GM19239 (cell line): ENCODE measurements around the gene CUEDC1.
A peak's percentile ranks its signal among the peaks of the same experiment; 100 is the strongest.
"Not testable (repeated sequence)": the region's sequence is repeated elsewhere in the genome, so short reads cannot be mapped to it uniquely, and the experiment has no call there.

Source experiments
- DNase-seq: peaks from one replicate; pipeline ENCODE4 v3.0.0; 2011; ENCODE audit warnings: low spot score; ENCODE audit not compliant: insufficient read length
- FAIRE-seq: peaks from 2 replicates; lab custom pipeline; 2011; peaks lifted over from hg19 to GRCh38; lab: Jason Lieb, UNC

Gene CUEDC1

DNA sequence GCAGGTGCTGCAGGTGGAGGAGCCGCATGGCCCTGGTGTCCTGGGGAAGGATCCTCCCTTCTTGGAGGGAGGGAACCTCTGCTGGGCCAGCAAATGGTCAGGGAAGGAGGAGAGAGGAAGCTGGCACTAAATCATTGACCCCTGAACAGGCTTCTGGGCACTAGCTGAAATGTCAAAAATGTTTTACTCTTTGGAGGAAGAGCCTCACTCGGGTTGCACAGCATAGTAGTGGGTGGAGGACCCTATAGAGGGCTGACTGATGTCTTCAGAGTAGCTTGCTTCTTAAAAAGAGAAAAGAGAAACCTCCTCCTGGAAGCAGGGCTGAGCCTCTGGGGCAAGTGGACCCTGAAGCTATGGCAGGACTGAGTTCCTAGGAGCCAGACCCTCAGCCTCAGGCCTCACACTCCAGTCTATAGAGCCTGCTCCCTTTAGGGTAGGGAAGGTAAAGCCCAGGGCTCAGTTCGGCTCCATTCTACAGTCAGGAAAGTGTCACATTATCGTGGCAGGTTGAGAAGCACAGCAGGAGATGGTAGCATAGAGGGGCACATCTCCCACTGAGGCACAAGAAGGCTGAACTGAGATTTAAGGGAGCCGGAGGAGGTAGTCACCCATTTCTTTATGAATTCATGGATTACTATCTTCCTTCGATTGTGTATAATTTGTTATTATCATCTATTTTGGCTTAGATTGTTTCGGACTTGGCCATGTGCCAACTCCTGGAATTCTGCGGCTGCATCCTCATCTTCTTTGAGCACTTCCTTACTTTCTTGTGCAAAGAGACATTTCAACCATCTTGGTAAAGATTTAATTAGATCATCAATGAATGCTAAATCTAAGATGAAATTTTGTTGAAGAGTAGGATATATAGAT is 7.3 kb upstream of the CUEDC1 start:
- FAIRE-seq: no peak

DNA sequence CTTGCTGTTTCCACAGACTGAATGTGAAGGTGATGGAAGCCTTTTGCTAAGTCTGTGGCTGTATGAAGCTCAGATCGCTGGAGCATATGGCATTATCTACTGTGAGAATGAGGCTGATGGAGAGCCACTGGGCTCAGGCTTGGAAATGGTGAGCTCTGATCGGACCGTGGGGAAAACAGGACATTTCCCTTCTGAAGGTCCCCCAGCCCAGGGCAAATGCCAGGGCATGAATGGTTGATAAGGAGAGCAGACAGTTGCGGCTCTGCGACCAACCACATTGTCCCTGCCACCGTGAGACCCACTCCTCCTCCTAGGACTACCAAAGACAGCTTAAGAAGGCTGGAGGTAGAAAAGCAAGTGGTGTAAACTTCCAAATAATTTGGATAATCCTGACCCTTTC is 4.7 kb upstream of the CUEDC1 start:
- DNase-seq (no peak), FAIRE-seq (no peak)

More for the DNA sequence above, 7.3 kb upstream of the CUEDC1 start:
- no peak for DNase-seq

DNA sequence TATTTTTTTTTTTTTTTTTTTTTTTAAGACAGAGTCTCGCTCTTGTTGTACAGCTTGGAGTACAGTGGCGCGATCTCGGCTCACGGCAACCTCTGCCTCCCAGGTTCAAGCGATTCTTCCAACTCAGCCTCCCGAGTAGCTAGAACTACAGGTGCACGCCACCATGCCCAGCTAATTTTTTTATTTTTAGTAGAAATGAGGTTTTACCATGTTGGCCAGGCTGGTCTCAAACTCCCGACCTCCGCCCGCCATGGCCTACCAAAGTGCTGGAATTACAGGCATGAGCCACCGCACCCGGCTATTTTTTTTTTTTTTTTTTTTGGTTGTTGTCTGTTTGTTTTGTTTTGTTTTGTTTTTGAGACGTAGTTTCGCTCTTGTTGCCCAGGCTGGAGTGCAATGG is 3.2 kb upstream of the CUEDC1 start:
- DNase-seq, FAIRE-seq: not testable (repeated sequence)

DNA sequence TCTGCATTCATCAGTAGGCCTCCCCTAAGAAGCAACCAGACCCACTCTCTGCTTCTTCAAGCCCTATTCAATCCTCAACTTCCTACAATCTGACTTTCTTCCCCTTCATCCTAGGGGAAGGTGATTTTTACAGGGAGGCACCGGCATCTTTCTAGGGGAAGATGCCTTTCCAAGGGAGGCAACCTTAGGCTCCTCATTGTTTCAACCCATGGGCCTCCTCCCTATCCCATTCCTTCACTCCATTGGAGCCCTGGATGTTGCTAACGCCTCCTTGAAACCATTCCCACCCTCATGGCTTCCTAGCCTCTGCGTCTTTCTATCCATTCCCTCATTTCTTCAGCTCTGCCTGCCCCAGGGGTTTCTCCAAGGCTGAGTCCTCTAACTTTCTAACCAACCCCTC is 2.7 kb upstream of the CUEDC1 start:
- FAIRE-seq (no peak), DNase-seq (no peak)

DNA sequence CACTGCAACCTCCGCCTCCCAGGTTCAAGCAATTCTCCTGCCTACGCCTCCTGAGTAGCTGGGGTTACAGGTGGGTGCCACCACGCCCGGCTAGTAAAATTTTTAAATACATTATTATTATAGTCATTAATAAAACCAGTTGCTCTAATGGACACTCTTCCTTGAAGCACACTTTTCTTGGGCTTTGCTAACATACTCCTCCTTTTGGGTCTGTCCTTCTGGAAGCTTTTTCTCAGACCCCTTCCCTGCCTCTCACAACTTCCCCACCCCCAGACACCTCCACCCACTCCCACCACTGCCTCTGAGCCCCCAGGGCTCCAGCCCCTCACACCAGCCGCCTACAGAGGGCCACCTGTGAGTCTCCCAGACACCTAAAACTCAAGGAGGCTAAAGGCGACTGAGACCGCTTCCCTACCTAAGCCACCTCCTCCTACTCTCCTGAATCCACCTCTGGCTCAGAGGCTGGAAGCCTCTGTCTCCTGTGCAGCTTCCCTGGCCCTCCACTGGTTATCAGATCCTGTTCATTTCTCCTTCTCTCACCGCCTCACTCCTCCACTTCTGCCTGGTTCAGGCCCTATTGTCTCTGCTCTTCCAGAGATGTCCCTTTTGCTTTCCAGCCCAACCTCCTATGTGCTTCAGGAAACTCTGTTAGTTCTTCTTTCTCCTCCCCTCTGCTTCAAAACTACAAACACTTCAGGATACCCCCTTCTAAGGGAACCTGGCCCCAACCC is 2.1 kb upstream of the CUEDC1 start:
- DNase-seq: no peak
- FAIRE-seq: no peak

DNA sequence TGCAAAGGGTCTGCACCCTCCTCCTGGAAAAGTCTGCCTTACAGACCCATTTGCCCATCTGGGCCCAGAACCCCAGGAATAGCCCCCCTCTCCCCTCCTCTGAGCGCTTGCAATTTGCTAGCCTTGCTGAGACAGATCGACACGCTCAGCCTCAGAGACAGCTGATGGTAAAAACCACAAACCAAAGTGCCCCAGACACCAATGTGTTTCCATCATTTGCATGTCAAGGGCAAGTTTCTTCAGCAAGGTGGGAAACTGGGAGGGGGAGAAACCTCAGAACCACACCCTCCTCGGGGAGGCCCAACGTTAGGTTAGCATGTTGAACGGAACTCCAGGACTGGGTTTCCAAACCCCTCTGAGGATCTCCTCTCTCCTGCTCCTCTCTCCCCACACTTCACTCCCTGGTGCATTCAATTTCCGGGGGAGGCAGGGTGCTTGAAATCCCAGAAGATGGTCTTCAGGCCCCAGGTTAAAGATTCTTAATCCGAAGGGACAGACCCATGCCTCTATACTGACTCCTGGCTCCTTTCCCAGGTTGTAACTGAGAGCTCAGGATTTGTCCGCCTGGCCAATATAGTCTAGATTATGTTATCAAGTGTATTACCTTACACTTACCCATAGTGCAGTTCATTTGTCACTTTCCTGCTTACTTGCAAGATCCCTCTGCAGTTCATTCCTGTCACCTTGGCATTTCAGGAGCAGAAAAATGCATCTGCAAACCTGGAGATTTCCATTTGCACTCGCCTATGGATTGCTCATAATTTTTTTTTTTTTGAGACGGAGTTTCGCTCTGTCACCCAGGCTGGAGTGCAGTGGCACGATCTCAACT is 1.3 kb upstream of the CUEDC1 start:
- peak; percentile 99 for FAIRE-seq
- peak; percentile 81 for DNase-seq

DNA sequence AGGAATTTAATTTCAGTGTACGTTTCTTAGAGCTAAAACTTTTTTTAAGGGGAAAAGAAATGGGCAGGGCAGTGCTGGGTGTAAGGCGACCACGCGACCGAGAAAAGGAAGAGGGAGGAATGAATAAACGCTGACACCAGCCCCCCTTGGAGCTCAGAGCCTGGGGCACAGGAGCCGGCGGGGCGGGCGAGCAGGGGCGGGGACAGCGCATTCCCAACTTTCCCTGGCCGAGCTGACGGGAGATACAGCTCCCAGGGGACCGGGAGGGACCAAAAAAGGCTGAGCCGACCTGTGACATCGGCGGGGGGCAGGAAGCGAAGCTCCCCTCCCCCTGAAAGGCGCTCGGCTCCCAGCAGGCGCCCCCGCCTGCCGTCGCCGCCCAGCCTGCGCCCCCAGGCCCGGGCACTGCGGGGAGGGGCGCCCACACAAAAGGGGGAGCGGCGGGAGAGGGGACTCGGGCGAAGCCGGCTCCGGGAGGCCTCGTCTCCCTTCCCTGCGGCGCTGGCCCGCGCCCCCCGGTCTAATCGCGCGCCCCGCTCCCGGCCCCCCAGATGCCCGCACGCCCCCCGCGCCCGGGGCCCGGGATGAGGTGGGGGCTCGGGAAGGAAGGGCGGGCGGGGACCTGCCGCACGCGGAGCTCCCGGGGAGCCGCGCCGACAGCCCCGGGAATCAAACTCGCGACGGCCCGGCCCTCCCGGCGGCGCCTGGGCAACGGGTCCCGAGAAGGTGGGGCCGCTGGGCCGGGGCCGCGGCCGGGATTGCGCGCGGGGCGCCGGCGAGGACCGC is 622 bp downstream of the CUEDC1 start:
- DNase-seq (no peak), FAIRE-seq (no peak)

DNA sequence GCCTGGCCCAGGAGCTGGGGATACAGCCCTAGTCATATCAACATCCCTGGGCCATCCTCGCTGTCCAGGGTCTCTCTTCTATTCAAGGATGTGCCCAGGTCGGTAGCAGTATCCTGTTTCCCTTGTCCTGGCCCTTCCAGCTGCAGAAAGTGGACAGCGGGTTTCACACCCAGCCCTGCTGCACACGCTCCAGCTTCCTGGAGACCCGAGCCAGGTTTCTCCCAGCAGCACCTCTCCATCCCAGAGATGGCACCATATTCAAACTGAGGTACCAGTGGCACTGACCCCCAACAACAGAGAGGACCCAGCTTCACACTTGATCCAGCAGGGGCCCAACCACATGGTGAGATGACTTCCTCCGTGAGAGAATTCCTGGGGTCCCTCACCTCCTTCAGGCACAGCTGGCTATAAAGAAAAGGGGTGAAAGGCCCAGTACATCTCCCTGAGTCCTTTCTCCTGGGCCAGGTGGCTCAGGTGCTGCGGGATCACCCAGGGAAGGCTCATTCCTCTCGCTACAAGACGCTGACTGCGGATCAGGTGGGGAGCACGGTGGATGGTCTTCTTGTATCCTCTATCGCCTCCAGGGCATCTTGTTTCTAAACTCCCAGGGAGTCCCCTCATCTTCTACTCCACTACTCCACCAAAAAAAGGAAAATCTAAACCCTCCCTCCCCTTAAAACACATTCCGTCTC is 1.4 kb downstream of the CUEDC1 start:
- FAIRE-seq: no peak
- DNase-seq: no peak

DNA sequence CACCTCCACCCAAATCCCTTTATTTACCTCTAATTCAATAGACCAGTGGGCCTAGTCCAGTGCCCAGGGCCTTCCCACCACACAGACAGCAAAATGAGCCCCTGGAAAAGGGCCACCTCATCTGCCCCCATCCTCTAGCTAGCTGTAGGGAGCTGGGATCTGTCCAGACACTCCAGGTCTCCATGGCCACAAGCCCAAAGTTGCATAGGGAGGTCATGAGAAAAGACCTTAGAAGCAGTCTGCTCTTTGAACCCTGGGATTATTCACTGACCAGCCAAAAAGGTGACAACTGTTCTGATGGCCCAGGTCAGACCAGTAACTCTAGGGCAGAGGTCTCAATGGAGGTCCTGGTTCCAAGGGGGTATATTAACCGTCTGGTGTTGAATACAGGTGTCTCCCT is 2.0 kb downstream of the CUEDC1 start:
- DNase-seq: no peak
- no peak for FAIRE-seq

DNA sequence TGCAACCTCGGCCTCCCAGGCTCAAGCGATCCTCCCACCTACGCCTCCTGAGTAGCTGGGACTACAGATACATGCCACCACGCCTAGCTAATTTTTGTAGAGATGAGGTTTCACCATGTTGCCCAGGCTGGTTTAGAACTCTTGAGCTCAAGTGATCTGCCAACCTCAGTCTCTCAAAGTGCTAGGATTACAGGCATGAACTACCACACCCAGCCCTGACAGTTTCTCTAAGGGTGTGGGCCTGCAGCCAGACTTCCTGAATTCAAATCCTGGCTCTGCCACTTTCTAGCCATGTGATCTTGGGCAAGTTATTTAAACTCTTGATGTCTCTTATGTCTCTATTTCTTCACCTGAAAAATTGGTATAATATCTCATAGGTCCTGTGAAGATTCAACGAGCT is 5.6 kb downstream of the CUEDC1 start:
- DNase-seq: no peak
- FAIRE-seq: no peak

DNA sequence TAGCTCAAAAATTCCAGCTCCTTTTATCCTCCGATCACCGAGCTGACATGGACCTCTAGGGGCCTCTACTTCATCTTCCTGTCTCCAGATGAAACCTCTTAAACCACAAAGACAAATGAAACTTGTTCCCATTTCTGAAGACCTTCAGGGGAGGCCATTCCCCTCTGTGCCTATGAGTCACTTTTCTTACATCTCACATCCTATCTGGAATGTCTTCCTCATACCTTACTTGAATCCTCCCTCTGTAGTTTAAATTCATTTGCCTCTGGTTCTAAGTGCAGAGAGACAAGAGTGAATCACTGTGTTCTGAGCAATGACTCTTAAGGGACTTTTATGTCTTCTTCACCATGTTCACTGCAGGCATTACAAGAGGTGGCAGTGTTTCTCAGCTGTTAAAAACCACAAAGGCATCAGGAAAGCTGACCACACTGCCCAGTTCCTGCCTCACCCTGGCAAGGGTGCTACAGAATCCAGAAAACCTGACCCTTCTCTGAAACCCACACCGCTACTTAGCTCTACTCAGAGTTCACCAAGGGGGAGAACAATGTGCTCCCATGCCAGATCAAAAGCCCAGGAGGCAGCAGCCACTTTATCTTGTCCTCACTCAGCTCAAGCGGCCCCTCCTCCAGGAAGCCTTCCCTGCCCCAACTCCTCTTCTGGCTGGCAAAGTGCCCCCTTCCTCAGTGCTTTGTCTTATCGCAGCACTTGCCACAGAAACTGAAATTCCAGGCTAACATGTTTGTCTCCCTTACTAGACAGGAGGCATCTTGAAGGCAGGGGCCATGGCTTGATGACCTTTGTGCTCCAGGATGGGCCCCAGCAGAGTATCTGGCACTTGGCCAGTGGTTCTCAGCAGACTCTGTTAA is 6.4 kb downstream of the CUEDC1 start:
- DNase-seq: no peak
- no peak for FAIRE-seq

DNA sequence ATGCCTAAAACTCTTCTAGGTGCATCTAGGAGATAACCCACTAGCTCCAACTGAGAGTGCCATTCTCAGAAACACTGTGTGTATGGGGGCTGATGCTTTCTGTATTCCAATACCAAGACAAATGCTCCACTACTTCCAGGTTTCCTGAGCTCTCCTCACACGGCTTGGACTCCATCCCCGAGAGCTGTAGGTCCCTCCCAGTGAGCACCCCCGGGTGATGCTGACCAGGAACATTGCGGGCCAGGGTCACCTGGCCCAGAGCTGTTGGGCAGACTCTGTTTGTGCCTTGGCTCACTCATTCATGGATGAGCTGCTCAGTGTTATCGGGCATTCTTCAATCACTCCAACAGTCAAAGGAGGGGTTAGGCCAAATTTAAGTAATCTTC is 7.0 kb downstream of the CUEDC1 start:
- DNase-seq (no peak), FAIRE-seq (no peak)

DNA sequence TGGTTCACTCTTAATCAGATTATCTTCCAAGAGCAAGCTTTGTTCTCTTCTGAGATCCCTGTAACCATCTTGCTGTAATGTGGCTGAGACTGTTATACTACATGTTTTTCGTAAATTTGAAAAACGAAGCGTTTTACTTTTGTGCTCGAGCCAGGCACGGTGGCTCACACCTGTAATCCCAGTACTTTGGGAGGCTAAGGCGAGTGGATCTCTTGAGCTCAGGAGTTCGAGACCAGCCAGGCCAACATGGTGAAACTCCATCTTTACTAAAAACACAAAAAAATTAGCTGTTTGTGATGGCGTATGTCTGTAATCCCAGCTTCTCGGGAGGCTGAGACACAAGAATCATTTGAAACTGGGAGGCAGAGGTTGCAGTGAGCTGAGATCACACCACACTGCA is 7.8 kb downstream of the CUEDC1 start:
- DNase-seq (no peak), FAIRE-seq (no peak)

DNA sequence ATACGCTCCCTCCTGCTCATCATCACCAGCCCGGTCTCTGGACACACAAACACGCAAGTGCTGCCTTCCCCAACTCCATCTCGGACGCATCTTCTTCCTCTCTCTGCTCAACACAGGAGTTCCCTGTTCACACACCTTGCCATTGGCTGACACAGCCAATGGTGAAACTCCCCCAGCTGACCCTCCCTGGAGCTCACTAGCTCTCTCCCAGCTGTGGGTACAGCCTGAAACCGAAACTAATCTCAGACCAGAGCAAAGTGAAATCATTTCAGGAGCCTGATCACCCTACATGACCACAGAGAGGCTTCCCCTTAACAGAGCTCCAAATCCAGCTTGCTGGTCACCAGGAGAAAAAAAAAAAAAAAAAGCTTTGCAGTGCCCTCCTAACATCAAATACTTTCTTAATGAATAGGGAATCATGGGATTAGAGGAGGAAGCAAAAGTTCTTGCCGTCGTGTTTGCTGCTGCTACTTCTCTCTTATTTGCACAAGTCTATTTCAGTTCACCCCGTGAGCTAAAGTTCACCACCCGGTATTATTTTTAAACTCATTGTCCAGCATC is 8.3 kb downstream of the CUEDC1 start:
- FAIRE-seq (peak; percentile 92), DNase-seq (peak; percentile 80)

DNA sequence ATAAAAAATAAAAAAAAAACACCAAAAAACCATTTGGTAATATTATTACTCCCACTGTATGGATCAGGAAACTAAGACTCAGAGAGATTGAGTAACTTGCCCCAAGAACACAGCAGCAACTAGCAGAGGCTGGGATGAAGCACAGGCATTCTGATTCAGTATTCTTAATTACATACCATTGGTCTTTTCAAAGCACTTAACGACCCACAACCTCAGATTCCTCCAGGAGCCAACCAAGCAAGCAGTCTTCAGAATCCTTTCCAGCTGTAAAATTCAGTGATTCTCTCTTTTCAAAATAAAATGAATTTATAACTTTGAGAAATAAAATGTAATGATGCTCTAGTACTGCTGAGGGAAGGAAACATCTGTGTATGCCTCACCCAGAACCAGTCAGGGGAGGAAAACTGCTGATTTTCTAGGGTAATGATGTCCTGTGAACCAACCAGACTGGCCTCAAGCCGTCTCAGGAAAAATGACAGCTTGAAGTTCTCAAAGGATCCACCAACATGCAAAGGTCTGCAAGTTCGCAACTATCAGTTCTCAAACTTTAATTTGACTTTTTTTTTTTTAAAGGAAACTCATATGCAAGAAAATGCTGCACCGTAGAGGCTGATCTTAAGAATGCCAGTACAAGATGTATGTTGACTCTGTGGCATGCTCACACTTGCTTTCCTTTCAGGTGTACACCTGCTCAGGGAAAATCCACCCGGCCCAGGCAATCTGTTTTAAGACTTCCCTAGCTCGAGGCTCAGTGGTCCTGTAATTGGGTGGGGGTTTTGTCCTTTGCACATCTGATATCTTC is 9.0 kb downstream of the CUEDC1 start:
- DNase-seq: no peak
- FAIRE-seq: peak; percentile 11

DNA sequence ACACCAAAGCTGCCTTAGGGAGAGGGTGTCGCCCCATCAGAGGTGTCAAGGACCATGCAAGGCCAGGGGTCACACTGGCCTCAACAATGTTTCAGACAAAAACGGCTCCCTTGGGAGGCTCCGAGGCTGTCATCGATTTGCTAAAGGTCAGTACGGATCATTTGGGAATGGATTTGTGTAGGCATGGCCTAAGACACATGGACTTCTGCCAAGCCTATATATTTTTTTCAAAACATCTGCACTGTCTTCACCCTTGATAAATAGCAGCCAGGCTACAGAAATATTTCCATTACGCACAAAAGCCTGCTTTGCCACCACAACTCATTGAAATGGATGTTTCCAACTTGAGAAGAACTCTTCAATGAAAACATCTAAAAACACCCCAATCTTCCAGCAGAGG is 10.3 kb downstream of the CUEDC1 start:
- no peak for FAIRE-seq

DNA sequence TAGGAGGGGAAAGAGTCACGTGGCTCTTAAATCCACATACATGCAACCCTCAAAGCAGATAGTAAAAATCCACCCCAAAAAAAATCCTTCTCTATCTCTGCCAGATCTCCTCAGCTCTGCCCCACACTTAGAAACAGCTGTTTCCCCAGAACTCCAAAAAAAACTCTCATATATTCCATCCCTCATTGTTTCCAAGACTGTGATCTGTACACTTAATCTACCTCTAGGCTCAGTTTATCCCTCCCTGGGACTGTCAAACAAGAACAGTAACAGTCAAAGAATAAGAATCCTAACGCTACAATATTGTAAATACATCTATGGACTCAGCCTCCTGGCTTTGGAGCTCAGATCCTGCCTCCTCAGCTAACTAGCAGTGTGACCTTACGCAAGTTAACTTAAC is 11.6 kb downstream of the CUEDC1 start:
- no peak for FAIRE-seq
- DNase-seq: no peak

More for the DNA sequence above, 10.3 kb downstream of the CUEDC1 start:
- no peak for DNase-seq
